Sigmoid colon (tissue), 7 donors: ENCODE measurements around the gene LRPPRC. TPM values are rescaled to one million over a fixed set of nuclear protein-coding genes. Genes with fewer than 3 reads are reported as not detected.

Experiments
- DNase-seq: peaks from one replicate; pipeline ENCODE4 v3.0.0-alpha.2; 2019
- H3K27ac ChIP-seq, 4 donors: fragments of 200-600 bp; sonication (generic); one replicate each; pipeline ENCODE4 v1.5.1; 2016 to 2019; ENCODE audit warnings: mild to moderate bottlenecking in 1 of 4
- H3K27me3 ChIP-seq, 3 donors: fragments of 200-600 bp; sonication (generic); one replicate each; pipeline ENCODE4 v1.5.1; 2019; ENCODE audit warnings: mild to moderate bottlenecking in 1 of 3
- H3K36me3 ChIP-seq, 4 donors: fragments of 200-600 bp; sonication (generic); one replicate each; pipeline ENCODE4 v1.5.1; 2016 to 2019
- H3K4me1 ChIP-seq, 4 donors: fragments of 200-600 bp; sonication (generic); one replicate each; pipeline ENCODE4 v1.5.1; 2017 to 2019
- H3K4me3 ChIP-seq, 4 donors: fragments of 200-600 bp; sonication (generic); one replicate each; pipeline ENCODE4 v1.5.1; 2017 to 2019; ENCODE audit warnings: mild to moderate bottlenecking in 2 of 4, moderate library complexity in 1 of 4
- H3K9me3 ChIP-seq, 4 donors: fragments of 200-600 bp in 3 of 4; sonication (generic) in 3 of 4; one replicate each; pipeline versions ENCODE4 v1.5.1 to v1.6.1; 2013 to 2019
- CTCF ChIP-seq, 4 experiments: fragments of 450-650 bp in 3 of 4; fragments of 200-600 bp in 1 of 4; IDR thresholded peaks; one replicate each; pipeline ENCODE4 v1.5.1; 2016 to 2019; ENCODE audit warnings: antibody characterized with exemption in 4 of 4, mild to moderate bottlenecking in 3 of 4, moderate library complexity in 2 of 4
- EP300 ChIP-seq, 4 donors: sonication (generic); formaldehyde crosslinking; IDR thresholded peaks; one replicate each; pipeline ENCODE4 v1.6.1; 2017; ENCODE audit warnings: antibody characterized with exemption in 4 of 4
- POLR2A ChIP-seq, 2 donors: fragments of 450-650 bp; IDR thresholded peaks; one replicate each; pipeline ENCODE4 v1.6.1; 2016; ENCODE audit warnings: antibody characterized with exemption in 2 of 2, mild to moderate bottlenecking in 2 of 2, moderate library complexity in 2 of 2
- POLR2AphosphoS5 ChIP-seq, 4 donors: sonication (generic); formaldehyde crosslinking; IDR thresholded peaks; one replicate each; pipeline ENCODE4 v1.6.1; 2017; ENCODE audit warnings: antibody characterized with exemption in 4 of 4
- WGBS, 2 donors: extraction: QIAGEN DNeasy Blood & Tissue Kit; methylation state at CpG; one replicate each; pipeline ENCODE4 v1.1.7; 2013; 5-methylcytosine and 5-hydroxymethylcytosine counted together
- intact Hi-C: fragments of 100-400 bp; cut with DNase I; formaldehyde crosslinking; loops from one replicate; pipeline ENCODE4 v1.15.1; 2023
- polyA plus RNA-seq, 3 donors: library from polyadenylated mRNA; stranded (reverse); fragments of 200-250 nt; gene quantifications; one replicate each; pipeline ENCODE4 v1.2.3, GENCODE V29; 2013
- total RNA-seq, 4 donors: library from RNA; depleted of rRNA; stranded (reverse); fragments of >200 nt; gene quantifications; one replicate each; pipeline ENCODE4 v1.1.0, GENCODE V29; 2016
- donor health status: healthy with polysubstance abuse.
- donor health status: Bipolar disorder and iron deficiency.
- donor health status: healthy.

Gene LRPPRC
- total and polyA plus RNA-seq, 7 donors, result 22.2 to 65.7 (median 49.7) TPM

GRCh38 chr2:44010266-44010665 is 14.5 kb upstream of the LRPPRC start:
- H3K4me3 ChIP-seq, result no peak overlapping the region
- H3K4me1 ChIP-seq, result no peaks in the 10 kb centered on the region
- no peak for DNase-seq
- 57 to 66% methylated on average over 7 of the region's 7 CpGs for WGBS, 2 donors
- H3K27me3 ChIP-seq, result no peaks in the 10 kb centered on the region
- H3K27ac ChIP-seq, result no peak overlapping the region
- intact Hi-C loops, result no loop called here
- TF ChIP-seq EP300 (IDR thresholded peaks at IDR 0.05), result no peak
- peaks cover 0 to 2% (median 0%) of the 10 kb centered on the region in 4 donors for H3K9me3 ChIP-seq
- no peaks in the 10 kb centered on the region for H3K36me3 ChIP-seq

DNA sequence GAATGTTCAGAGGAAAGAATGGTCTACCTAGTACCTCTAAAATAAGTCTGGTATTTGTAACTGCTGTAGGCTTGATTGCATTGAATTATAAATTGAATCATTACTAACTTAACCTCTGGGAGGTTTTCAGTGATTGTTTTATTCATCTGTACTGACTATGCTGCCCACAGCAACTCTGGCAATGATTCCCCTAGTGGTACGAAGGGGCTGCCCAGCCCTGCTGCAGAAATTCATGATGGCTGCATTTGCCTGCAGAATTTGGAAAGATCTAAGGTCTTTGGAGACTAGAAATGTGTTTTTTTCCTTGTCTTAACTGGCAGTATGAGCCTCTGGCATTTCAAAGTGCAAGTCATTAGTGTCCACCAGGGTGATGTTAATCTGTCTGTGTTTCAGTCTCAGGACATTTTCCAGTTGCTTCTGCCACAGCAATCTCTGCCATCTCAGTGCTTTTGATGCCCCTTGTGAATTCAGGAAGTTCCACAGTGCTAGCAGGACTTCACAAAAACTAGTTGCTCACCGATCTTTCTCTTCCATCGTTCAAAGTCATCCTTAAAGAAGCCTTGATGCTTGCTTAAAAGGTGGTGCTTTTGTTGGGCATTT is 13.4 kb upstream of the LRPPRC start:
- Histone ChIP-seq H3K4me3 (no peak overlapping the region), H3K27me3 (no peaks in the 10 kb centered on the region), H3K4me1 (no peaks in the 10 kb centered on the region), H3K9me3 (peaks cover 0 to 2% (median 0%) of the 10 kb centered on the region in 4 donors), H3K27ac (no peak overlapping the region), H3K36me3 (no peaks in the 10 kb centered on the region)
- DNase-seq, result no peak
- TF ChIP-seq CTCF (IDR thresholded peaks at IDR 0.05) (no peak), POLR2A (IDR thresholded peaks at IDR 0.05) (no peak), EP300 (IDR thresholded peaks at IDR 0.05) (no peak), POLR2AphosphoS5 (IDR thresholded peaks at IDR 0.05) (no peak)
- intact Hi-C loops, result no loop called here
- WGBS, 2 donors, result 73 to 76% methylated on average over 3 of the region's 3 CpGs

DNA sequence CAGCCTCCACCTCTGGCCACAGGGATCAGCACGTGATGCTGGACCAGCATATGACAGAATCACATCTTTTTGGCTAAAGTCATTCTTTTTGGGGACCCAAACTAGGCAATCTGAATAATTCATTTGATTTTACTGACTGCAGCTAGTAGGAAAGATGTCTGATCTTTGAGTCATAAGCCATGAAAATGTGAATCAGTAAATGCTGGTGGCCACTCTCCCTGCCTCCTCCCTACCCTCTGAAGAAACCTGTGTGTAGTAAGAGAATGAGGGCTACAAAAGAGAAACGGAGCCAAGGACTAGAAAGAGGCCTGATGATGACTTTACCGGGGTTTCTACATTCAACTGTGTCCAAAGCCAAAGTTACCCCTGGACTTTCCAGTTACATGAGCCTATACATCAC is 10.1 kb upstream of the LRPPRC start:
- TF ChIP-seq CTCF (IDR thresholded peaks at IDR 0.05), result no peak
- no peak for TF ChIP-seq EP300 (IDR thresholded peaks at IDR 0.05)
- TF ChIP-seq POLR2A (IDR thresholded peaks at IDR 0.05), result no peak
- TF ChIP-seq POLR2AphosphoS5 (IDR thresholded peaks at IDR 0.05), result no peak
- Histone ChIP-seq H3K27me3 (no peaks in the 10 kb centered on the region), H3K9me3 (peaks cover 0 to 1% (median 0%) of the 10 kb centered on the region in 4 donors), H3K36me3 (no peaks in the 10 kb centered on the region), H3K4me1 (no peaks in the 10 kb centered on the region), H3K4me3 (no peak overlapping the region), H3K27ac (no peak overlapping the region)
- intact Hi-C loops, result no loop called here
- 77 to 81% methylated on average over 3 of the region's 3 CpGs for WGBS, 2 donors
- DNase-seq, result no peak

DNA sequence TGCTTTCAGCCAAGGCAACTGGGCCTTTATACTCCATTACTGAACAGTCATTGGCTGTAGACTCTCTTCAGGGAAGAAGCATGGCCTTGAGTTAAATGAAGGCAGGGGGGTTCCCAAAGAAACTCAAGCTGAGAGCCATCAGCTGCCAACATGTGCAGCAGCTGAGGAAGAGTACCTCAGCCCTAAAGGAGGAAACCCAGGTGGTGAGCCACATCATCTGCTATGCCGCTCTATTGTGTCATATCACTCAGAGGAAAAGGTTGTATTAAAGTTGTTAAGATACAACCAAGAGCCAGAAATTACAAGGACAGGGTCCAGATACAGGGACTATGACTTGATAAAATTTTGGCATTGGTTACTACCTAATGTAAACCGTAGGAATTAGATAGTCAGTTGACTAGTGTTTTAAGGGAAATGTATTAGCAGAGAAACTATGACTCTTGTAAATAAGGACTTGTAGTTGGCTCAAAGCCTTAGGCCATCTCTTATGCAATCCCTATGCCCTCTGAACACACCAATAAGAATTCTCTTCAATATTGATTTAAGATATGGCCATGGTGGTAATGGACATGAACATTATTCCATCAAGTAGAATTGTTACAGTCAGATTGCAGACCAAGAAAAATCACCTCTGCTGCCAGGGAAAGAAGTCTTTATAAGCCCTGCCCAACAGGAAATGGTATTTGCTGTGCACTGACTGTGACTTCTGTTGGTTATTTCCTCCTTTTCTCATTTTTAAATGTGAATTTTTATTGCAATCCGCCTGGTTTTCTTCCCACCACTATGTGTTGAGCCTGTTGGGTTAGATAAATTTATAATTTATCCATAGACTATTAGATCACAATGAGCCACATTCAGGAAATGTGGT is 9.2 kb upstream of the LRPPRC start:
- H3K27me3 ChIP-seq, result no peaks in the 10 kb centered on the region
- TF ChIP-seq CTCF (IDR thresholded peaks at IDR 0.05), result no peak
- no peak for TF ChIP-seq POLR2A (IDR thresholded peaks at IDR 0.05)
- TF ChIP-seq POLR2AphosphoS5 (IDR thresholded peaks at IDR 0.05), result no peak
- no peak for TF ChIP-seq EP300 (IDR thresholded peaks at IDR 0.05)
- no peak overlapping the region for H3K27ac ChIP-seq
- no peaks in the 10 kb centered on the region for H3K9me3 ChIP-seq
- WGBS, 2 donors, result 63 to 66% methylated on average over 3 of the region's 3 CpGs
- no peaks in the 10 kb centered on the region for H3K4me1 ChIP-seq
- no peak overlapping the region for H3K4me3 ChIP-seq
- no peak for DNase-seq
- intact Hi-C loops, result no loop called here
- H3K36me3 ChIP-seq, result no peaks in the 10 kb centered on the region

DNA sequence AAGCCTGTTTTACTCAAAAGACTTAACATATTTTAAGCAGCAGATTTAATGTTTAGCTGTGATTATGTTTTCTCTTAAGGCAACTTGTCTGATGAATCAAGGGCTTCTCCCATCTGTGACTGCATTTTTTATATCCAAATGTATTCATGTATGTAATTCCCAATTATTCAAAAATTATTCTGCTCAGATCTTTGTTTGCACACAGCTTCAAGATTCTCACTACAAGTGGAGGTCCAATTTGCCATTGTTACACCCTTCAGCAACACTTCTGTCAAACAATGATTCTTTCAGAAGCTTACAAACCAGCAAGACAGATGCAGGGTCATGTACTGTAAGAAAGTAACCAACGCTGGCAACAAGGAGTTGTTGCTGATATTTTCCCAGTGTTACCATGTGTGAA is 5.9 kb upstream of the LRPPRC start:
- no peaks in the 10 kb centered on the region for H3K36me3 ChIP-seq
- TF ChIP-seq POLR2AphosphoS5 (IDR thresholded peaks at IDR 0.05), result no peak
- no peak for TF ChIP-seq EP300 (IDR thresholded peaks at IDR 0.05)
- no peak for TF ChIP-seq CTCF (IDR thresholded peaks at IDR 0.05)
- no peak for TF ChIP-seq POLR2A (IDR thresholded peaks at IDR 0.05)
- no peak overlapping the region for H3K4me3 ChIP-seq
- WGBS, 2 donors, result 51 to 73% methylated on average over 1 of the region's 1 CpG
- no peak for DNase-seq
- no peak overlapping the region for H3K27ac ChIP-seq
- H3K27me3 ChIP-seq, result no peaks in the 10 kb centered on the region
- H3K9me3 ChIP-seq, result no peaks in the 10 kb centered on the region
- peaks cover 0 to 2% (median 0%) of the 10 kb centered on the region in 4 donors for H3K4me1 ChIP-seq
- intact Hi-C loops, result no loop called here
